PC-3 (cell line): Measurements from ENCODE around the gene MRPL49. TPM values are rescaled to one million over a fixed set of nuclear protein-coding genes. Genes with fewer than 3 reads are reported as not detected.
A peak's percentile ranks its signal among the peaks of the same experiment; 100 is the strongest.

ENCODE experiments used
- ATAC-seq: fragments of 200-7000 bp; cut with Tn5 transposase; 2 replicates; pipeline ENCODE4 v1.9.1; 2020; ENCODE audit warnings: mild to moderate bottlenecking, moderate library complexity
- BruUV-seq: library from RNA; stranded (reverse); fragments of 400-500 nt; replicated peaks from 2 replicates; lab custom pipeline; 2021; lab: Mats Ljungman, UMichigan
- CTCF ChIA-PET: fragments of 300-600 bp; sonication (Branson Sonifier 250); formaldehyde crosslinking; loops from one replicate; lab custom pipeline; 2022; ENCODE audit warnings: antibody characterized with exemption; lab: Charles Lee
- POLR2A ChIA-PET: fragments of 300-600 bp; sonication (Branson Sonifier 250); formaldehyde crosslinking; loops from one replicate; lab custom pipeline; 2022; ENCODE audit warnings: antibody characterized with exemption; ENCODE audit not compliant: unreplicated experiment; lab: Charles Lee
- DNase-seq: peaks from one replicate; pipeline ENCODE4 v3.0.0-alpha.2; 2015
- H2AFZ ChIP-seq: fragments of 300-600 bp; sonication (generic); 2 replicates; pipeline ENCODE4 v1.6.0; 2016; ENCODE audit warnings: antibody characterized with exemption, low read length
- H3F3A ChIP-seq: fragments of 300-600 bp; sonication (generic); one replicate; pipeline ENCODE4 v1.6.0; 2017; ENCODE audit warnings: antibody characterized with exemption, low read length, control low read depth, mild to moderate bottlenecking; ENCODE audit not compliant: unreplicated experiment
- H3K27ac ChIP-seq: fragments of 300-600 bp; sonication (generic); 2 replicates; pipeline ENCODE4 v1.5.1; 2016; ENCODE audit warnings: mild to moderate bottlenecking, low read length
- H3K27me3 ChIP-seq: fragments of 300-600 bp; sonication (generic); 2 replicates; pipeline ENCODE4 v1.6.1; 2016; ENCODE audit warnings: low read length, mixed read lengths
- H3K36me3 ChIP-seq: fragments of 300-600 bp; sonication (generic); 2 replicates; pipeline ENCODE4 v1.6.1; 2016; ENCODE audit warnings: low read depth, mixed run types, low read length, mixed read lengths
- H3K4me1 ChIP-seq: fragments of 300-600 bp; sonication (generic); 2 replicates; pipeline ENCODE4 v1.5.1; 2016; ENCODE audit warnings: low read length; ENCODE audit not compliant: insufficient read depth
- H3K4me2 ChIP-seq: fragments of 300-600 bp; sonication (generic); 2 replicates; pipeline ENCODE4 v1.6.0; 2016; ENCODE audit warnings: low read length
- H3K4me3 ChIP-seq: fragments of 300-600 bp; sonication (generic); 2 replicates; pipeline ENCODE4 v1.5.1; 2016; ENCODE audit warnings: mild to moderate bottlenecking, low read length, mixed read lengths
- H3K79me2 ChIP-seq: fragments of 300-600 bp; sonication (generic); 2 replicates; pipeline ENCODE4 v1.6.1; 2017; ENCODE audit warnings: low read length, mixed read lengths
- H3K9ac ChIP-seq: fragments of 300-600 bp; sonication (generic); 2 replicates; pipeline ENCODE4 v1.6.0; 2016; ENCODE audit warnings: mild to moderate bottlenecking, low read length
- H3K9me2 ChIP-seq: fragments of 300-600 bp; sonication (generic); replicated peaks from 2 replicates; pipeline ENCODE4 v1.6.1; 2016; ENCODE audit warnings: mixed run types, low read length, mixed read lengths
- H3K9me3 ChIP-seq: fragments of 300-600 bp; sonication (generic); 2 replicates; pipeline ENCODE4 v1.6.1; 2016; ENCODE audit warnings: low read length, mixed read lengths
- H4K20me1 ChIP-seq: fragments of 300-600 bp; sonication (generic); 2 replicates; pipeline ENCODE4 v1.6.1; 2016; ENCODE audit warnings: low read length, mixed read lengths
- CTCF ChIP-seq: fragments of 300-600 bp; sonication (generic); conservative IDR thresholded peaks from 2 replicates; pipeline ENCODE4 v1.5.1; 2017; ENCODE audit warnings: antibody characterized with exemption, low read depth, mild to moderate bottlenecking, low read length
- EZH2 ChIP-seq: fragments of 300-600 bp; sonication (generic); IDR thresholded peaks from one replicate; pipeline ENCODE4 v1.6.1; 2017; ENCODE audit warnings: antibody characterized with exemption, mild to moderate bottlenecking, low read length; ENCODE audit not compliant: unreplicated experiment
- EZH2phosphoT487 ChIP-seq: fragments of 300-600 bp; sonication (generic); IDR thresholded peaks from 2 replicates; pipeline ENCODE4 v1.6.1; 2018; ENCODE audit warnings: mild to moderate bottlenecking, antibody characterized with exemption, low read length, borderline replicate concordance
- intact Hi-C: fragments of 100-400 bp; cut with micrococcal nuclease; formaldehyde crosslinking; loops from 2 replicates; pipeline ENCODE4 v1.9.0; 2023
- total RNA-seq: library from RNA; depleted of rRNA; stranded (reverse); fragments of >200 nt; gene quantifications from 2 replicates; pipeline ENCODE4 v1.2.3, GENCODE V29; 2014

The MRPL49 gene
- total RNA-seq, 1 experiment from 2014 or later, result 163 TPM

- Histone ChIP-seq H3K9ac (no peak overlapping the region), H3F3A (no peaks in the 10 kb centered on the region), H3K4me3 (peak overlapping the region; percentile 23; the same call in 1 of the 2 replicates), H3K79me2 (no peaks in the 10 kb centered on the region), H4K20me1 (no peaks in the 10 kb centered on the region), H3K9me3 (no peaks in the 10 kb centered on the region), H3K27me3 (no peaks in the 10 kb centered on the region), H3K4me1 (peaks cover 18% of the 10 kb centered on the region), H3K27ac (peak overlapping the region; percentile 47), H3K9me2 (no peaks in the 10 kb centered on the region), H3K36me3 (no peaks in the 10 kb centered on the region), H2AFZ (peak overlapping the region; percentile 63), H3K4me2 (peak overlapping the region; percentile 74)
- ChIA-PET POLR2A (no interaction called here), CTCF (no interaction called here)
- TF ChIP-seq EZH2 (no peak), EZH2phosphoT487 (0 out of 2 replicates have a peak, but pooled peaks have one; percentile 39)
- intact Hi-C loops, result no loop called here
- ATAC-seq (peak; percentile 100), DNase-seq (peak; percentile 98)
- no TSS peak for BruUV-seq
Observed at GRCh38 chr11:65150509-65151299, 28.6 kb downstream of the MRPL49 start.

- peaks cover 18% of the 10 kb centered on the region for H3K4me1 ChIP-seq
- no peaks in the 10 kb centered on the region for H3K79me2 ChIP-seq
- H3K4me2 ChIP-seq, result peak overlapping the region; percentile 74
- H3K27ac ChIP-seq, result peak overlapping the region; percentile 47
- ChIA-PET CTCF (no interaction called here), POLR2A (no interaction called here)
- no peak for DNase-seq
- ATAC-seq, result no peak
- BruUV-seq, result no TSS peak
- peak overlapping the region; percentile 23; the same call in 1 of the 2 replicates for H3K4me3 ChIP-seq
- no peaks in the 10 kb centered on the region for H3F3A ChIP-seq
- no peaks in the 10 kb centered on the region for H3K9me3 ChIP-seq
- no peaks in the 10 kb centered on the region for H3K27me3 ChIP-seq
- H2AFZ ChIP-seq, result peak overlapping the region; percentile 63; the same call in 1 of the 2 replicates
- TF ChIP-seq EZH2 (no peak), CTCF (no peak), EZH2phosphoT487 (no peak)
- H3K36me3 ChIP-seq, result no peaks in the 10 kb centered on the region
- no peaks in the 10 kb centered on the region for H3K9me2 ChIP-seq
- H4K20me1 ChIP-seq, result no peaks in the 10 kb centered on the region
- no peak overlapping the region for H3K9ac ChIP-seq
- intact Hi-C loops, result no loop called here
Observed at GRCh38 chr11:65151331-65151899, 29.3 kb downstream of the MRPL49 start.

GRCh38 chr11:65152122-65152521 lies 30.0 kb downstream of the MRPL49 start:
- intact Hi-C loops, result no loop called here
- no peaks in the 10 kb centered on the region for H3K9me2 ChIP-seq
- no peak overlapping the region for H3K9ac ChIP-seq
- no peak for TF ChIP-seq EZH2
- no peak for TF ChIP-seq CTCF
- no peak for TF ChIP-seq EZH2phosphoT487
- H3K9me3 ChIP-seq, result no peaks in the 10 kb centered on the region
- H3K4me1 ChIP-seq, result peaks cover 18% of the 10 kb centered on the region
- BruUV-seq, result no TSS peak
- no peaks in the 10 kb centered on the region for H3K27me3 ChIP-seq
- H3F3A ChIP-seq, result no peaks in the 10 kb centered on the region
- no peaks in the 10 kb centered on the region for H3K36me3 ChIP-seq
- DNase-seq, result no peak
- H3K4me2 ChIP-seq, result no peak overlapping the region
- POLR2A ChIA-PET, result no interaction called here
- no peak overlapping the region for H3K4me3 ChIP-seq
- no peaks in the 10 kb centered on the region for H3K79me2 ChIP-seq
- no peak for ATAC-seq
- no peak overlapping the region for H2AFZ ChIP-seq
- CTCF ChIA-PET, result no interaction called here
- no peaks in the 10 kb centered on the region for H4K20me1 ChIP-seq
- H3K27ac ChIP-seq, result no peak overlapping the region
